Bronchial epithelial cell (primary cell): ENCODE measurements around the gene CGREF1. TPM values are rescaled to one million over a fixed set of nuclear protein-coding genes. Genes with fewer than 3 reads are reported as not detected.

ENCODE experiments used
- DNase-seq: peaks from one replicate; pipeline ENCODE4 v3.0.0-alpha.2; 2010; ENCODE audit warnings: low read depth
- FAIRE-seq: peaks from 2 replicates; lab custom pipeline; 2011; peaks lifted over from hg19 to GRCh38; lab: Jason Lieb, UNC
- H3K27me3 ChIP-seq: 2 replicates; pipeline ENCODE4 v1.5.1; 2011; ENCODE audit warnings: low read length; ENCODE audit not compliant: control insufficient read depth, insufficient read depth
- H3K36me3 ChIP-seq: 2 replicates; pipeline ENCODE4 v1.5.1; 2011; ENCODE audit warnings: low read length; ENCODE audit not compliant: control insufficient read depth, insufficient read depth
- H3K4me3 ChIP-seq: 2 replicates; pipeline ENCODE4 v1.5.1; 2011; ENCODE audit warnings: mild to moderate bottlenecking, low read depth, low read length, control low read depth
- total RNA-seq: library from RNA; depleted of rRNA; stranded (reverse); fragments of >200 nt; gene quantifications from 2 replicates; pipeline ENCODE4 v1.2.1, GENCODE V29; 2014
- TF ChIP-seq, protein P1 (sequence below): IDR thresholded peaks from 2 replicates; pipeline ENCODE4 v1.5.1; 2011; ENCODE audit warnings: mild to moderate bottlenecking, moderate library complexity, low read length, control low read depth, inconsistent platforms; ENCODE audit not compliant: insufficient read depth, severe bottlenecking

The CGREF1 gene
- total RNA-seq, 1 donor from 2014 or later: 0.53 TPM

DNA sequence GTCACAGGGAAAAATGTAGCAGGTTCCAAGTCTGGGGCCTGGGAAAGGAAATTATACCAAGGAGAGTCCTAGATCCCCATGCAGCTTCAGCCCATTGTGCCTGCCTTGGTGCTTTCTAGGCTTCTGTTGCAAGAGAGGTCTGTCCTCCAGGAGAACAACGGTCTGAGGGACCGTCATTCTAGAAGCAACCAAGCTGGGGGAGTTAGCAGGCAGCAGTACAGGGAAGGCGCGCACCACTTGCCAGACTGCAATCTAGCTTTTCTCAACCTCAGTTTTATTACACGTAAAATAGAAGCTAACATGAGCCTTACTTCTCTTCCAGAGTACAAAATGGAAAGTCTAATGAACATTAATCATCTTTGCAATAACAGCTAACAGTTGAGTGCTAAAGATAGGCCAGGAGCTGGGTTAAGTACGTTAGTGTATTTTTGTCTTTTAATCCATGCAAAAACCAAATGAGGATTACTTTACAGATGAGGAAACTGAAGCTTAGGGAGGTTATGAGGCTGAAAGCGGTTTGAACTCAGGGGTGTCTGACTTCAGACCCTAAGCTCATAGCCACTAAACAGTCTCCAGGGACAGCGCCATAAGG, 31.8 kb upstream of the CGREF1 start:
- Histone ChIP-seq H3K27me3 (no peaks in the 10 kb centered on the region), H3K36me3 (no peaks in the 10 kb centered on the region), H3K4me3 (no peak overlapping the region)
- TF ChIP-seq, protein P1, sequence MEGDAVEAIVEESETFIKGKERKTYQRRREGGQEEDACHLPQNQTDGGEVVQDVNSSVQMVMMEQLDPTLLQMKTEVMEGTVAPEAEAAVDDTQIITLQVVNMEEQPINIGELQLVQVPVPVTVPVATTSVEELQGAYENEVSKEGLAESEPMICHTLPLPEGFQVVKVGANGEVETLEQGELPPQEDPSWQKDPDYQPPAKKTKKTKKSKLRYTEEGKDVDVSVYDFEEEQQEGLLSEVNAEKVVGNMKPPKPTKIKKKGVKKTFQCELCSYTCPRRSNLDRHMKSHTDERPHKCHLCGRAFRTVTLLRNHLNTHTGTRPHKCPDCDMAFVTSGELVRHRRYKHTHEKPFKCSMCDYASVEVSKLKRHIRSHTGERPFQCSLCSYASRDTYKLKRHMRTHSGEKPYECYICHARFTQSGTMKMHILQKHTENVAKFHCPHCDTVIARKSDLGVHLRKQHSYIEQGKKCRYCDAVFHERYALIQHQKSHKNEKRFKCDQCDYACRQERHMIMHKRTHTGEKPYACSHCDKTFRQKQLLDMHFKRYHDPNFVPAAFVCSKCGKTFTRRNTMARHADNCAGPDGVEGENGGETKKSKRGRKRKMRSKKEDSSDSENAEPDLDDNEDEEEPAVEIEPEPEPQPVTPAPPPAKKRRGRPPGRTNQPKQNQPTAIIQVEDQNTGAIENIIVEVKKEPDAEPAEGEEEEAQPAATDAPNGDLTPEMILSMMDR: no peak
- FAIRE-seq: no peak
- no peak for DNase-seq

DNA sequence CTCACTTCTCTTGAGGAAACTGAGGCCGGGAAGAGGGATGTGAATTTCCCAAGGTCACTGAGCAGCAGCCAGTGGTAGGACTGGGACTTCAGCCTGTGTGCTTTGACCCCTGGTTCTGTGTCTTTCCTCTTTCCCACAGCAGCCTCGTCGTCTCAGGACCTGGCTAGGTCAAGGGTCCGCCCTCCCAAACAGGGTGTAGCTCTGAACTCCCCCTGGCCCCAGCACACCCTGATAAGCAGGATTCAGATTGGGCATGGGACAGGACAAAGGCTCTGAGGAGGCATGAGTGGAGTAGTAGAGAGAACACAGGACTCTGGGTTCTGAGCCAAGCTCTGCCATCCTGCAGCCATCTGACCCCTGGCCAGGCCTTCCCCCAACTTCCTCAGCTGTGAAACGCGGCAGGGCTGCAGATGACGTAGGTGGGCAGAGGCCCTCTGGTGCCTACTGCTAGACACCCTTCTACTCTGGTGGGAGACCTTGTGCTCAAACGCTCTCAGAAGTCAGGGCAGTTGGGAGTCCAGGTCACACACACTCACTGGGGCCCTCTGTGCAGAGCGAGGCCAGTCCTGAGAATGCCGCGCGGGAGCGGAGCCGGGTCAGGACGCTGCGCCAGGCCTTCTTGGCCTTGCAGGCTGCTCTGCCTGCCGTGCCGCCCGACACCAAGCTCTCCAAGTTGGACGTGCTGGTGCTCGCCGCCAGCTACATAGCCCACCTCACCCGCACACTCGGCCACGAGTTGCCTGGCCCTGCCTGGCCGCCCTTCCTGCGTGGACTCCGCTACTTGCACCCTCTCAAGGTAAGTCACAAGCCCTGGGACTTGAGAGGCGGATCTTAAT, 30.9 kb upstream of the CGREF1 start:
- Histone ChIP-seq H3K27me3 (no peaks in the 10 kb centered on the region), H3K36me3 (no peaks in the 10 kb centered on the region), H3K4me3 (no peak overlapping the region)
- no peak for DNase-seq
- FAIRE-seq: no peak
- TF ChIP-seq, protein P1: no peak

GRCh38 chr2:27148801-27149439, 30.0 kb upstream of the CGREF1 start, which contains the start of gene TCF23:
TCF23 (plus strand) TSS chr2:27149004; CDS start chr2:27149134, 130 bp downstream.
- Histone ChIP-seq H3K27me3 (no peaks in the 10 kb centered on the region), H3K4me3 (no peak within 1 kb of the TSS), H3K36me3 (no peaks in the 10 kb centered on the region)
- DNase-seq: no peak
- no peak for FAIRE-seq
- TF ChIP-seq, protein P1: no peak

DNA sequence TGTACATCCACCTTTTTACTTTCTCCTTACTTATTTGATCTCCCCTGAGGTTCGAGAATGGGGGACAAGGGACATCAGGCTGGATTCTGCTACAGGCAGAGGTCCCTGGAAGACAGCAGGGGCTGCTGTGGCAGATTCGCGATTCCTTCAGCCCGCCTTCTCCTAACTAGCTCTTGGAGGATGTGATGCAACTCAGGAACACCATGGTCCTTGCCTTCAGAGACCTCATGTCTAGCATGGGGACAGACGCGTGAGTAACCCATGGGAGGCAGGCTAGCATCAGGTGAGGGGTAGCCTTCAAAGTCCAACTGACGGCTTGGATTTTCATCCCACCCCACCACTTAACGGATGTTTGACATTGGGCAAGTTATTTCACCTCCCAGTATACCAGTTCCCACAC, 29.0 kb upstream of the CGREF1 start:
- no peak for FAIRE-seq

DNA sequence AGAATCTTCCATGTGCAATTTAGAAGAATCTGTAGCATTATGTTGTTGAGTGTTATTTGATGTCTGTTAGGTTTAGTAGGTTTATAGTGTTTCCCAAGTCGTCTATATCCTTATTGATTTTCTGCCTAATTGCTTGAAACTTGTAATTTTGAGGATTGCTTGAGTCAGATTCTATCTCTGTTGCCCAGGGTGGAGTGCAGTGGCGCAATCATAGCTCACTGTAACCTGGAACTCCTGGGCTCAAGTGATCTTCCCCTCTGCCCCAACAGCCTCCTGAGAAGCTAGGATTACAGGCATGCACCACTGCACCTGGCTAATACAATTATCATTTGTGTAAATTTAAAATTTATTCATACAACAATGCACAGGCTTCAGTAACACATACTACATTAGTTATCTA, 26.8 kb upstream of the CGREF1 start:
- no peak for DNase-seq

More for the DNA sequence above, 29.0 kb upstream of the CGREF1 start:
- TF ChIP-seq, protein P1: no peak
- no peak for DNase-seq
- no peak overlapping the region for H3K4me3 ChIP-seq
- no peaks in the 10 kb centered on the region for H3K36me3 ChIP-seq
- H3K27me3 ChIP-seq: no peaks in the 10 kb centered on the region

More for the DNA sequence above, 26.8 kb upstream of the CGREF1 start:
- Histone ChIP-seq H3K36me3 (no peaks in the 10 kb centered on the region), H3K27me3 (no peaks in the 10 kb centered on the region), H3K4me3 (no peak overlapping the region)
- no peak for FAIRE-seq
- TF ChIP-seq, protein P1: no peak
